Stimulated activated memory B cell treated with anti-CD40 and anti-IgM and Interleukin-4, amounts not matched to agents 10 μg/mL and 1 μg/mL and 100 μg/mL, for 72 hours (primary cell): ENCODE data around the gene SLC34A3.

Experiments
- ATAC-seq: fragments of 150-1000 bp; cut with Tn5 transposase; 2 replicates; pipeline ENCODE4 v1.10.0; 2021
- H3K27ac Mint-ChIP-seq: one replicate; pipeline ENCODE4 v1.8.0; 2022; ENCODE audit warnings: mild to moderate bottlenecking, mixed read lengths
- H3K27me3 Mint-ChIP-seq: one replicate; pipeline ENCODE4 v1.8.0; 2022; ENCODE audit warnings: mixed read lengths
- H3K36me3 Mint-ChIP-seq: one replicate; pipeline ENCODE4 v1.8.0; 2022; ENCODE audit warnings: mixed read lengths
- H3K4me1 Mint-ChIP-seq: one replicate; pipeline ENCODE4 v1.8.0; 2022; ENCODE audit warnings: mixed read lengths
- H3K4me3 Mint-ChIP-seq: one replicate; pipeline ENCODE4 v1.8.0; 2022; ENCODE audit warnings: mild to moderate bottlenecking, moderate library complexity, mixed read lengths
- H3K9me3 Mint-ChIP-seq: one replicate; pipeline ENCODE4 v1.8.0; 2022; ENCODE audit warnings: mixed read lengths

SLC34A3 gene

DNA sequence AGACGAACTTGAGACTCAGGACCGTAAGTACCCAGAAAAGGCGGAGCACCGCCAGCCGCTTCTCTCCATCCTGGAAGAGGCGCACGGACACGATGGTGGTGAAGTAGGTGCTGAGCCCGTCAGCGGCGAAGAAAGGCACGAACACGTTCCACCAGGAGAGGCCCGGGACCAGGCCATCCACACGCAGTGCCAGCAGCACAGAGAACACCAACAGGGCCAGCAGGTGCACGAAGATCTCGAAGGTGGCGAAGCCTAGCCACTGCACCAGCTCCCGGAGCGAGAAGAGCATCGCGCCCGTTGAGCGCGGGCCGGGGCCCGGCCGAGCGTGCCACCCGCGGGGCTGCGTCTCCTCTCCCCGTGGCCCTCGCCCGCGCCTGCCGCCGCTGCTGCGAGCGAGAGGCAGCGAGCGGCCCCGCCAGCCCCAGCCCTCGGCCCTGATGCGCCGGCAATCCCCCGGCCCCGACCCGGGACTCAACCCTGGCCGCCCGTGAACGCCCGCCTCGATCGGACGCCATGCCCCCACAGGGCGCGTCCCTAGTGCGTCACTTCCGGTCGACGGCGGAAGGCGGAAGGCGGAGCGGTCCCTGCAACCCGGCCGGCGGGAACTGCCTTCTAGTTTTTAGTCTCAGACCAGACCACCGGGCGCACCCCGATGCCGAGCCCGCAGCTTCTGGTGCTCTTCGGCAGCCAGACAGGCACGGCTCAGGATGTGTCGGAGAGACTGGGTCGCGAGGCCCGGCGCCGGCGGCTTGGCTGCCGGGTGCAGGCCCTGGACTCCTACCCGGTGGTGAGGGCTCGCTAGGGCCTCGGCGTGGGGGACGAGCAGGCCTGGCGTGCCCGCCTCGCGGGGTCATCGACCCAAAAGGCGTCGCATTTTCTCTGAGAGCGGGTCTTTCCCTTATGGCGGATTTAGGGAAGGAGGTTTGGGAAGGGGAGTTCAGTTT is 25.3 kb upstream of the SLC34A3 start, which contains the start of the genes NDOR1 and TMEM203:
Gene NDOR1, plus strand, starts transcription at position 575 of the 944 bp plus-strand sequence. Its CDS starts 78 bp downstream, at position 653.
Gene TMEM203, minus strand, starts transcription at position 523 of the 944 bp plus-strand sequence. Its CDS starts 234 bp downstream, at position 289.
- ATAC-seq = peak; percentile 71
- H3K4me1 Mint-ChIP-seq = peaks cover 54% of the 10 kb centered on the region
- no peaks in the 10 kb centered on the region for H3K9me3 Mint-ChIP-seq

DNA sequence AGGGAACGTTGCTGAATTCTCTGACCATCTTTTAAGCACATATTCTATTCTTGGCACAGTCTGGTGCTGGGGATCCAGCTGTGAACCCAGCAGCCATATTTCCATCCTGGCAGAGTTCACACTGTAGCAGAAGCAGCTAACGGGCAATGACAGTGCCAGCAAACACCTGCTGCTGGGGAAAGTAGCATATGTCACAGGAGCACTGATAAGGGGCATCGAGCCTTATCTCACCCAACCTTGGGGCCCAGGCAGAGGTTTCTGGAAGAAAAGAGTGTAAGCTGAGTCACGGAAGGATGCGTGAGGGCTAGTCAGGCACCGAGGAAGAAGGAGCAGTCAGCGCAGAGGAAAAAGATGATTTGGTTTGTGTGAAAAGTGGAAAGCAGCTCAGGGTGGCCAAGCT is 24.1 kb upstream of the SLC34A3 start:
- H3K27ac Mint-ChIP-seq = peak overlapping the region; percentile 96
- H3K4me1 Mint-ChIP-seq = peaks cover 52% of the 10 kb centered on the region
- H3K9me3 Mint-ChIP-seq = no peaks in the 10 kb centered on the region
- H3K27me3 Mint-ChIP-seq = no peaks in the 10 kb centered on the region
- peak overlapping the region; percentile 85 for H3K4me3 Mint-ChIP-seq
- H3K36me3 Mint-ChIP-seq = peaks cover 35% of the 10 kb centered on the region
- no peak for ATAC-seq

More for the DNA sequence above, 25.3 kb upstream of the SLC34A3 start, which contains the start of the genes NDOR1 and TMEM203:
- Mint-ChIP-seq H3K27ac (peak within 1 kb of the TSS; percentile 96), H3K27me3 (no peaks in the 10 kb centered on the region), H3K36me3 (peaks cover 27% of the 10 kb centered on the region), H3K4me3 (peak within 1 kb of the TSS; percentile 85)

DNA sequence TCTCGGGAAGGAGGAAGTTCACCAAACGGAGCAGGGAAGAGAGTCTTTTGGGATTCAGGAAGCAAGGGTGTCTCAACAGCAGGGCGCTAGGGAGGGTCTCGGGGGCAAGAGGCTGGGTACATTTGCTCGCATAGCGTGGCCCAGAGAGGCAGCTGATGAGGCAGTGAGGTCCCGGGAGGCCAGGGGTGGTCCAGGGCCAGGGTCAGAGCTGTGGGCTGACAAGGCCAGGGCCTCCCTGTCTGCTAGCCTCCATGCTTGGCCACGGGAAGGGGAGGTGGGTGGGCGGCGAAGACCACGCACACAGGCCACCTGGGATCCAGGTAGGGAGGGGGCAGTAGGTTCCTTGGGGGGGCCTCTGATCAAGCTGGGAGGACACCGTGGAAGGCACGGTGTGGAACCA is 19.2 kb upstream of the SLC34A3 start:
- Mint-ChIP-seq H3K9me3 (no peaks in the 10 kb centered on the region), H3K4me1 (peaks cover 18% of the 10 kb centered on the region), H3K27ac (no peak overlapping the region), H3K36me3 (peaks cover 43% of the 10 kb centered on the region), H3K4me3 (no peak overlapping the region), H3K27me3 (no peaks in the 10 kb centered on the region)
- no peak for ATAC-seq

DNA sequence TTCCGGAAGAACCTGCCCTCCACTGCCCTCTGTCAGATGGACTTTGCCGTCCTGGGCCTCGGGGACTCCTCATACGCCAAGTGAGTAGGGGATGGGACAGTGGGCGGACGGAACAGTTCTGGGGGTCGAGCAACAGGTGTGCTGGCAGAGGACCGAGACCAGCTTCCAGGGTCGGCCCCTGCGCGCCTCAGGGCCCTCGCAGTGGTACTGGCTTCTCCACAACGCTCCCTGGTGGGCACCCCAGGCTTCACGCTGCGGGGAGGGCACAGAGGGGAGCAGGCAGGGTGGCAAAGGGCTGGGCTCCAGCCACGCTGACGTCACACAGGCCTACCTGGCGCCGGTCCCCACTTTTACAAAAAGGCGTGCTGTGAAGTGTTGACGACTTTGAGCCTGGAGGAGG is 18.2 kb upstream of the SLC34A3 start:
- peaks cover 8% of the 10 kb centered on the region for H3K4me1 Mint-ChIP-seq
- no peak for ATAC-seq
- H3K9me3 Mint-ChIP-seq = no peaks in the 10 kb centered on the region
- no peak overlapping the region for H3K27ac Mint-ChIP-seq
- peaks cover 40% of the 10 kb centered on the region for H3K36me3 Mint-ChIP-seq
- no peaks in the 10 kb centered on the region for H3K27me3 Mint-ChIP-seq
- H3K4me3 Mint-ChIP-seq = no peak overlapping the region

DNA sequence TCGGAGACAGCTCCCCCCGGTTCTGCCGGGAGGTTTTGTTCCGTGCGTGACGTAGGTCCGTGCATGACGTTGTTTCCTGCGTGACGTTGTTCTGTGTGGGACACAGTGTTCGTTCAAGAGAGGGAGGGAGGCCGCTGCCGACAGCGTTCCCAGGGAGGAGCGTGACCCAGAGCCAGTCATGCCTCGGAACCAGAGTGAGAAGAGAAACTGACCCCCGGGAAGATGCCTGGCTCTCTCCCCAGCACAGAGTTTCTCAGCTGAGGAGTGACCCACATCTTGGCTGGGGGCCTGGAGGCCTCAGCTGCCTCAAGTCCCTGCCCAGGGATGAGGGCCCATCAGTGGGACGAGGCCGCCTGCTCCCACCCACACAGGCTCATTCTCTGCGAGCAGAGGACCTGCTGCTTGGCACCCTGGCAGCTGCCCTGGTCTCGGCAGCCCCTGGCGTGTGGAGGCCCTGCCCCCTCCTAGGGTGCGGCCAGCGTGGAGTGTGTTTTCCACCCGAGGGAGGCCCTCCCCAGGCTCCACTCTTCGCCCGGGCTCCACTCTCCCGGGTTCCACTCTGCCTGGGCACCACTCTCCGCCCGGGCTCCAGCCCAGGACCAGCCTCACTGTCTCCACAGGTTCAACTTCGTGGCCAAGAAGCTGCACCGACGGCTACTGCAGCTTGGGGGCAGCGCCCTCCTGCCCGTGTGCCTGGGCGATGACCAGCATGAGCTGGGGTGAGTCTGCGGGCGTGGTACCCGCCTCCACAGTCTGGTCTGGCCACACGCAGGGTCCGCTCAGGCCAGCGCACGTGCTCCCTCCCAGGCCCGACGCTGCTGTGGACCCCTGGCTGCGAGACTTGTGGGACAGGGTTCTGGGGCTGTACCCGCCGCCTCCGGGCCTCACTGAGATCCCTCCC is 17.3 kb upstream of the SLC34A3 start:
- Mint-ChIP-seq H3K4me3 (no peak overlapping the region), H3K27ac (no peak overlapping the region), H3K4me1 (peaks cover 5% of the 10 kb centered on the region), H3K36me3 (peaks cover 37% of the 10 kb centered on the region), H3K27me3 (no peaks in the 10 kb centered on the region), H3K9me3 (no peaks in the 10 kb centered on the region)
- ATAC-seq = no peak

DNA sequence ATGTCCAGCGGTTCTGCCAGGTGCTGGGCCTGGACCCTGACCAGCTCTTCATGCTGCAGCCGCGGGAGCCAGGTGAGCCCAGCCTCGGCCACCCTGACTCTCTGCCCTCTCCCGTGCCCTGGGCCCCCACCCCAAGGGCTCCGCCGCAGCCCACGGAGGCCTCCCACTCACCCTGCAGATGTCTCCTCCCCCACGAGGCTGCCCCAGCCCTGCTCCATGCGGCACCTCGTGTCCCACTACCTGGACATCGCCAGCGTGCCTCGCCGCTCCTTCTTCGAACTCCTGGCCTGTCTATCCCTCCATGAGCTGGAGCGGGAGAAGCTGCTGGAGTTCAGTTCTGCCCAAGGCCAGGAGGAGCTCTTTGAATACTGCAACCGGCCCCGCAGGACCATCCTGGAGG is 16.1 kb upstream of the SLC34A3 start:
- ATAC-seq = no peak
- no peaks in the 10 kb centered on the region for H3K27me3 Mint-ChIP-seq
- no peaks in the 10 kb centered on the region for H3K9me3 Mint-ChIP-seq
- H3K4me1 Mint-ChIP-seq = peaks cover 5% of the 10 kb centered on the region
- no peak overlapping the region for H3K27ac Mint-ChIP-seq
- H3K4me3 Mint-ChIP-seq = no peak overlapping the region
- H3K36me3 Mint-ChIP-seq = peaks cover 31% of the 10 kb centered on the region

DNA sequence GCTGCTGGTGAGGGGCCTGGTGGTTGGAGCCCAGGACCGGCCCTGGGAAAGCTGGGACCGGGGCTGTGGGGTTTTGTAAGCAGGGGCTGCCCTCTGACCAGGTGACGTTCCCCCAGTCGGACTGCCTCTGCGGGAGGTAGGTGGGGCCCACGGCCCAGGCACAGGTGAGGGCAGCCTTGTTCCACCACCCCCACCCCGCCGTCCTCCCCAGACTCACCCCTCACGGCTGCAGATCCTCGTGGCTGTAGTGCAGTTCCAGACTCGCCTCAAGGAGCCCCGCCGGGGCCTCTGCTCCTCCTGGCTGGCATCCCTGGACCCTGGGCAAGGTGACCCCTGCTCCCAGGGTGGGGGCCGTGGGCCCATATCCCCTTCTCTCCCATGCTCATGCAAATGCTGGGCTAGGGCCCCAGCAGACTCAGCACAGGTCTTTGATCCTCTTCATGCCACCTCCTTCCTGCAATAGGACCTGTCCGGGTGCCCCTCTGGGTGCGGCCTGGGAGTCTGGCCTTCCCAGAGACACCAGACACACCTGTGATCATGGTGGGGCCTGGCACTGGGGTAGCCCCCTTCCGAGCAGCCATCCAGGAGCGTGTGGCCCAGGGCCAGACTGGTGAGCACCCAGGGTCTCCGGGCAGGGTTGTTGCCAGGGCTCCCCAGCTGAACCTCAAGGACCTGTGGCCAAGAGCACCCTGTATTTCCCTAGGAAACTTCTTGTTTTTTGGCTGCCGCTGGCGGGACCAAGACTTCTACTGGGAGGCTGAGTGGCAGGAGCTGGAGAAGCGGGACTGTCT is 15.3 kb upstream of the SLC34A3 start:
- Mint-ChIP-seq H3K4me3 (no peak overlapping the region), H3K36me3 (peaks cover 31% of the 10 kb centered on the region), H3K4me1 (peaks cover 5% of the 10 kb centered on the region), H3K27ac (no peak overlapping the region), H3K27me3 (no peaks in the 10 kb centered on the region), H3K9me3 (no peaks in the 10 kb centered on the region)
- ATAC-seq = no peak

DNA sequence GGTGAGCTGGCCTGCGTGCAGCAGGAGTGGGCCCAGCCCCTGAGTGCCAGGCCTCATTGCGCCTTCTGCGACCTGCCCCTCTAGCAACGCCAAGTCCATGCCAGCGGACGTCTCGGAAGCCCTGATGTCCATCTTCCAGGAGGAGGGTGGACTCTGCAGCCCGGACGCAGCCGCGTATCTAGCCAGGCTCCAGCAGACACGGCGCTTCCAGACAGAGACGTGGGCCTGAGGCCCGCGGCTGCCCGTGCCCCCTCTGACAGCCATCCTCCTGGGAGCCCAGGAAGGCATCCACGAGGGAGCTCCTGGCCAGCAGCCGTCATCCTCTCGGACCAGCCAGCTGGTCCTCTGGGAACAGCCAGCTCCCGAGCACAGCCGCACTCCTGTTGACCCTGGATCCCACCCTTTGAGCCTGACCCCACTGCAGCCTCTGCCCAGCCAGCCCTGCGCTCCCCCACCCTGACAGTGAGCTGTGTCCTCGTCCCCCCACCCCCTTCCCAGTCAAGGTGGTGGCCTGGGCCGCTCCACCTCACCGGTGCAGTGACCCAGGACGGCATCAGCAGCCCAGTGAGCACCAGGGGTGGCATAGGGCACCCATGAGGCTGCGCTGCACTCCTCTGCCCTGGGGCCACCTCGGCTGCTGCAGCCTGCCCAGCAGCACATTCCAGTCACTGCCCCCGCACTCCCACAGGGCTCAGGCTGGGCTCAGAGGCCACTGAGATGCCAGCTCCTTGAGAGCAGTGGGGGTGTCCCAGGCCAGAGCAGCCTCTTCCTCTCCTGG is 14.3 kb upstream of the SLC34A3 start:
- no peaks in the 10 kb centered on the region for H3K9me3 Mint-ChIP-seq
- ATAC-seq = no peak
- no peak overlapping the region for H3K4me3 Mint-ChIP-seq
- H3K36me3 Mint-ChIP-seq = peaks cover 24% of the 10 kb centered on the region
- no peaks in the 10 kb centered on the region for H3K27me3 Mint-ChIP-seq
- no peak overlapping the region for H3K27ac Mint-ChIP-seq
- H3K4me1 Mint-ChIP-seq = peaks cover under 1% of the 10 kb centered on the region

DNA sequence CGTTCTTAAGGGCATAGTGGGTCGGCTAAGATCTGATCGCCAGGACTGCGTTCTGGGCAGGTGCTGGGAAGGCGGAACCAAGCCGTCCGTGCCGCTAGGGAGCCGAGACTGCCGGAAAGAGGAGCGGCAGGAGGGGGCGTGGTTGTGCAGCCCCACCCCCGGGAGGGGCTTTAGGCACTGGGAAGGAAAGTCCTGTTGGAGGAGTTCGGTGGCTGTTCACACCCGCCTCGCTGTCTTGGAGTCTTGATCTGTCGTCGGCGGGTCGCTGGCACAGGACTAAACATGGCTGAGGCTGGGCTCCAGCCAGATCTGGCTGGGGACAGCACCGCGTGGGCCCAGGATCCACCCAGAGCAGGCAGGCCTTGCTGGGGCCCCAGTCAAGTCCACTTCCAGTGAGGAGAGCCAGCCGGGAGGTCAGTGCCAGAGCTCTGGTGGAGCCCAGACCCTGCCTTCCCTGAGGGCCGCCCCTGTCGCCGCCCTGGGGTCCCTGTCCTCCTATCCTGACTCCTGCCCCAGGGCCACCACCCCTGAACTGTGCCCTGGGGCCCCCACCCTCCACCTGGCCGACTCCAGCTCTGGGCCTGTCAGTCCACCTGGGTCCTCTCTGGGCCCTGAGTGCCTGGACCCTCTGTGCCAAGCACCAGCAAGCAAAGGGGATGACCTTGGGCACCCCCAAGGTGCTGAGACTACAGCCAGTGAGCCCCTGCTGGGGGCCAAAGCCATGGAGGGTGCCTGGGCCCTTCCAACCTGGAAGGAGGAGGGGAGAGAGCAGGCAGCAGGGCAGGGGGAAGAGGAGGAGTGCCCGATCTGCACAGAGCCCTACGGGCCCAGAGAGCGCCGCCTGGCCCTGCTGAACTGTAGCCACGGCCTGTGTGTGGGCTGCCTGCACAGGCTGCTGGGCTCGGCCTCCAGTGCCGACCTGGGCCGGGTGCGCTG is 13.2 kb upstream of the SLC34A3 start:
- Mint-ChIP-seq H3K4me3 (no peak overlapping the region), H3K4me1 (no peaks in the 10 kb centered on the region), H3K9me3 (no peaks in the 10 kb centered on the region), H3K36me3 (peaks cover 23% of the 10 kb centered on the region), H3K27ac (no peak overlapping the region), H3K27me3 (no peaks in the 10 kb centered on the region)
- no peak for ATAC-seq

DNA sequence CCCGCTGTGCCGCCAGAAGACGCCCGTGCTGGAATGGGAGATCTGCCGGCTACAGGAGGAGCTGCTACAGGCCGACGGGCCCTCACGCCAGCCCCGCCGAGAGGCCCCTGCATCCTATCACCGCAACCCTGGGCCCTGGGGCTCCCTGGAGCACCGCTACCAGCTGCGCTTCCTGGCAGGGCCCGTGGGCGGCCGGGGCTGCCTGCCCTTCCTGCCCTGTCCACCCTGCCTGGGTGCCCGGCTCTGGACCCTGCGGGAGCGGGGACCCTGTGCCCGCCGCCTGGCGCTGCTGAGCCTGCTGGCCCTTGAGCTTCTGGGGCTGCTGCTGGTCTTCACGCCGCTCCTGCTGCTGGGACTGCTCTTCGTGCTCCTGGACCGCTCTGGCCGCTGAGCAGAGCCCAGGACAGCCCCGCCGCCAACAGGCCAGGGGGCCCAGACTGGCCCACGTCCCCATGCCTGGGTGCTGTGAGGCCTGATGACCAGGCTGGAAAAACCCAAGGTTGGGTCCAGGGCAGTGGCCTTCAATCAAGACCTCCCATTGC is 12.4 kb upstream of the SLC34A3 start:
- H3K36me3 Mint-ChIP-seq = peaks cover 23% of the 10 kb centered on the region
- no peak for ATAC-seq
- peaks cover 7% of the 10 kb centered on the region for H3K4me1 Mint-ChIP-seq
- H3K27ac Mint-ChIP-seq = no peak overlapping the region
- no peaks in the 10 kb centered on the region for H3K27me3 Mint-ChIP-seq
- H3K9me3 Mint-ChIP-seq = no peaks in the 10 kb centered on the region
- H3K4me3 Mint-ChIP-seq = no peak overlapping the region

DNA sequence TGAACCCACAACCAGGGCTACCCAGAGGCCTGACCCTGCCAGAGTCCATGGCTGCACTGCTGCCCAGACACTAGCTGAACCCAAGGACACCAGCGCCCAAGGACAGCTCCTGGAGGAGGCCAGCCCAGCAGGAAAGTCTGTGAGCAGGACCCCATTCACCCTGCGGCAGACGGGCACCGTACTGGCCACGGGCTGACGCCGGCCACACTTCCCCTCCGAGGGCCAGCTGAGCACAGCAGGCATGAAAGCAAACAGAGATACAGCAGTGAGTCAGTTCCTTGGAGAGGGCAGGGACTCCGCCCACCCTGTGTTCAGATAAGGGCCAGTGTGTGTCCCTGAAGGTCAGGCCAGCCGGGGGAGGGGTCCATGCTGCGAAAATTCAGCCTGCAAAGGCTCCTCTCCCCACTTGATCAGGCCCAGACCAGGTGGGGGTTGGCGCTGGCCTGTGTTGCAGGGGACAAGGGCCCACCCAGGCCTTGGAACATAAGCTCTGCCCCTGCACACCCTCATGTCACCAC is 11.9 kb upstream of the SLC34A3 start:
- Mint-ChIP-seq H3K4me3 (no peak overlapping the region), H3K4me1 (peaks cover 8% of the 10 kb centered on the region), H3K36me3 (peaks cover 23% of the 10 kb centered on the region), H3K27ac (no peak overlapping the region), H3K9me3 (no peaks in the 10 kb centered on the region), H3K27me3 (no peaks in the 10 kb centered on the region)
- no peak for ATAC-seq

DNA sequence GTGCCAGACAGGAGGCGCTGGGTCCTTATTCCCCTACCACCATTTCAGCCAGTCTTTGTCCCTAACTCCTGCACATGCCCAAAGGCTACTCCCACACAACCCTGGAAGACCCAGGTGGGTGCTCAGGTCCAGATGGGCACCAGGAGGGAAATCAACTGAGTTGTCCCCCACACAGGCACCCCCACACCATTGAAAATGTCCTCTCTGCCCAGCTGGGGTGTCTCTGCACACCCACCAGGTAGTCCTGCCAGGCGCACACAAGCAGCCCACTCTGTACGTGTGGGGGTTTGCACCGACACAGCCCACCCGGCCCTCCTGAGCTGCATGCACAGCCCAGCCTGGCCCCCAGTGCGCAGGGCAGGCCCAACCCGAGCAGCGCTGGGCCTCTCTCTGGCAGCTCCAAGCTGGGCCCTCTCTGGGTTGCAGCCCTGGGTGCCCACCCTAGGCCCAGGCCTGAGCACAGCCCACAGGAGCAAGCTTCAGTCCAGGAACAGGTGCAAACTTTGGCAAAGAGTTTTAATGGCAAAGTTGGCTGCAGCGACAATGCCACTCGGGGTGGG is 10.9 kb upstream of the SLC34A3 start:
- Mint-ChIP-seq H3K9me3 (no peaks in the 10 kb centered on the region), H3K27ac (no peak overlapping the region), H3K27me3 (no peaks in the 10 kb centered on the region), H3K4me1 (peaks cover 13% of the 10 kb centered on the region), H3K36me3 (peaks cover 18% of the 10 kb centered on the region), H3K4me3 (peak overlapping the region; percentile 18)
- ATAC-seq = no peak
